Liver (tissue), 9 donors: ENCODE measurements around the gene C5orf58. TPM values are rescaled to one million over a fixed set of nuclear protein-coding genes. Genes with fewer than 3 reads are reported as not detected.

ENCODE experiments used
- DNase-seq: peaks from one replicate; pipeline ENCODE4 v3.0.0-alpha.2; 2017; ENCODE audit warnings: low spot score
- H3K27ac ChIP-seq, 2 donors: one replicate each; pipeline ENCODE4 v1.7.0; 2013; ENCODE audit warnings: inconsistent platforms in 2 of 2, low read length in 2 of 2, control low read depth in 1 of 2, low read depth in 1 of 2, mild to moderate bottlenecking in 1 of 2
- H3K27me3 ChIP-seq, 4 donors: one replicate each; pipeline versions ENCODE4 v1.6.1 to v1.7.0; 2013; ENCODE audit warnings: low read length in 3 of 4, inconsistent platforms in 1 of 4, mild to moderate bottlenecking in 1 of 4, moderate library complexity in 1 of 4; ENCODE audit not compliant: control insufficient read depth in 4 of 4, insufficient read depth in 4 of 4
- H3K36me3 ChIP-seq, 4 donors: one replicate each; pipeline versions ENCODE4 v1.6.1 to v1.7.0; 2013; ENCODE audit warnings: low read length in 3 of 4, mild to moderate bottlenecking in 3 of 4, low read depth in 1 of 4, moderate library complexity in 1 of 4; ENCODE audit not compliant: control insufficient read depth in 4 of 4, insufficient read depth in 3 of 4
- H3K4me1 ChIP-seq, 4 donors: one replicate each; pipeline versions ENCODE4 v1.6.1 to v1.7.0; 2013; ENCODE audit warnings: low read length in 3 of 4, mild to moderate bottlenecking in 3 of 4, moderate library complexity in 1 of 4; ENCODE audit not compliant: control insufficient read depth in 4 of 4, insufficient read depth in 4 of 4
- H3K4me3 ChIP-seq, 3 donors: one replicate each; pipeline versions ENCODE4 v1.6.1 to v1.7.0; 2013; ENCODE audit warnings: low read length in 3 of 3, control low read depth in 1 of 3, low read depth in 1 of 3, mild to moderate bottlenecking in 1 of 3
- H3K9ac ChIP-seq, 2 donors: one replicate each; pipeline ENCODE4 v1.7.0; 2013; ENCODE audit warnings: low read length in 2 of 2, mild to moderate bottlenecking in 2 of 2, moderate library complexity in 2 of 2, control low read depth in 1 of 2, low read depth in 1 of 2
- H3K9me3 ChIP-seq, 4 donors: one replicate each; pipeline versions ENCODE4 v1.6.1 to v1.7.0; 2013; ENCODE audit warnings: low read length in 3 of 4; ENCODE audit not compliant: control insufficient read depth in 4 of 4
- CTCF ChIP-seq: fragments of 150-350 bp; IDR thresholded peaks from 2 replicates; pipeline ENCODE4 v1.5.1; 2017; ENCODE audit warnings: improper control_type of control experiment, low read depth, low read length; ENCODE audit not compliant: missing input control
- EGR1 ChIP-seq, 2 donors: IDR thresholded peaks; 2 replicates each; pipeline ENCODE4 v1.6.1; 2016 to 2018; ENCODE audit warnings: antibody characterized with exemption in 2 of 2, low read depth in 2 of 2
- FOXA1 ChIP-seq: IDR thresholded peaks from 2 replicates; pipeline ENCODE4 v1.6.1; 2016; ENCODE audit warnings: antibody characterized with exemption
- FOXA2 ChIP-seq: IDR thresholded peaks from 2 replicates; pipeline ENCODE4 v1.6.1; 2016; ENCODE audit warnings: antibody characterized with exemption
- GABPA ChIP-seq, 2 donors: IDR thresholded peaks in 1 of 2; conservative IDR thresholded peaks in 1 of 2; 2 replicates each; pipeline ENCODE4 v1.6.1; 2016; ENCODE audit warnings: antibody characterized with exemption in 2 of 2, mild to moderate bottlenecking in 1 of 2, moderate library complexity in 1 of 2
- HNF4A ChIP-seq, 2 donors: conservative IDR thresholded peaks; 2 replicates each; pipeline ENCODE4 v1.6.1; 2016; ENCODE audit warnings: antibody characterized with exemption in 2 of 2, mild to moderate bottlenecking in 2 of 2
- HNF4G ChIP-seq: IDR thresholded peaks from 2 replicates; pipeline ENCODE4 v1.6.1; 2016; ENCODE audit warnings: antibody characterized with exemption
- JUND ChIP-seq, 2 donors: IDR thresholded peaks; 2 replicates each; pipeline ENCODE4 v1.6.1; 2016; ENCODE audit warnings: antibody characterized with exemption in 2 of 2
- MAX ChIP-seq: IDR thresholded peaks from 2 replicates; pipeline ENCODE4 v1.6.1; 2016; ENCODE audit warnings: antibody characterized with exemption
- NR2F2 ChIP-seq: IDR thresholded peaks from 2 replicates; pipeline ENCODE4 v1.6.1; 2016; ENCODE audit warnings: antibody characterized with exemption
- RAD21 ChIP-seq, 2 donors: IDR thresholded peaks; 2 replicates each; pipeline ENCODE4 v1.6.1; 2016; ENCODE audit warnings: antibody characterized with exemption in 2 of 2, mild to moderate bottlenecking in 2 of 2
- REST ChIP-seq: IDR thresholded peaks from 2 replicates; pipeline ENCODE4 v1.6.1; 2016; ENCODE audit warnings: antibody characterized with exemption, mild to moderate bottlenecking
- RXRA ChIP-seq, 2 donors: IDR thresholded peaks; 2 replicates each; pipeline ENCODE4 v1.6.1; 2017 to 2018; ENCODE audit warnings: antibody characterized with exemption in 2 of 2, mild to moderate bottlenecking in 1 of 2
- SP1 ChIP-seq: IDR thresholded peaks from 2 replicates; pipeline ENCODE4 v1.6.1; 2018; ENCODE audit warnings: antibody characterized with exemption, mild to moderate bottlenecking
- TAF1 ChIP-seq: conservative IDR thresholded peaks from 2 replicates; pipeline ENCODE4 v1.6.1; 2016; ENCODE audit warnings: antibody characterized with exemption, mild to moderate bottlenecking
- YY1 ChIP-seq: IDR thresholded peaks from 2 replicates; pipeline ENCODE4 v1.6.1; 2016; ENCODE audit warnings: antibody characterized with exemption, mild to moderate bottlenecking
- ZBTB33 ChIP-seq: IDR thresholded peaks from 2 replicates; pipeline ENCODE4 v1.6.1; 2016; ENCODE audit warnings: antibody characterized with exemption
- WGBS: extraction: QIAGEN DNeasy Blood & Tissue Kit; methylation state at CpG from one replicate; pipeline ENCODE4 v1.1.7; 2013; 5-methylcytosine and 5-hydroxymethylcytosine counted together
- polyA plus RNA-seq, 2 donors: library from polyadenylated mRNA; stranded (reverse) in 1 of 2; unstranded in 1 of 2; fragments of 200-250 nt in 1 of 2; fragments of >200 nt in 1 of 2; fragmentation: Nextera tagmentation in 1 of 2; extraction: Ambion mirVana in 1 of 2; gene quantifications; one replicate each; pipeline versions ENCODE4 v1.2.1 to v1.2.3, GENCODE V29; 2013 to 2015
- total RNA-seq, 2 donors: library from RNA; depleted of rRNA; stranded (reverse); fragments of >200 nt; gene quantifications; one replicate each; pipeline ENCODE4 v1.2.3, GENCODE V29; 2014
- TF ChIP-seq, protein P1 (sequence below): IDR thresholded peaks from 2 replicates; pipeline ENCODE4 v1.6.1; 2016; ENCODE audit warnings: antibody characterized with exemption
- donor health status: healthy.
- donor health status: healthy.
- donor health status: healthy.
- donor health status: healthy.
- donor health status: healthy.

Gene C5orf58
- total and polyA plus RNA-seq, 4 donors, result 0.64 TPM; not detected in 3

- Histone ChIP-seq H3K4me3 (no peak overlapping the region), H3K27me3 (peaks cover 0 to 6% (median 2%) of the 10 kb centered on the region in 4 donors), H3K9ac (no peak overlapping the region), H3K9me3 (peaks cover 0 to 2% (median 0%) of the 10 kb centered on the region in 4 donors), H3K27ac (no peak overlapping the region), H3K36me3 (peaks cover 2 to 14% (median 9%) of the 10 kb centered on the region in 4 donors), H3K4me1 (peaks cover 0 to 3% (median 0%) of the 10 kb centered on the region in 4 donors)
- WGBS, result 72% methylated on average over 4 of the region's 4 CpGs
- TF ChIP-seq SP1, result no peak
- TF ChIP-seq, protein P1, sequence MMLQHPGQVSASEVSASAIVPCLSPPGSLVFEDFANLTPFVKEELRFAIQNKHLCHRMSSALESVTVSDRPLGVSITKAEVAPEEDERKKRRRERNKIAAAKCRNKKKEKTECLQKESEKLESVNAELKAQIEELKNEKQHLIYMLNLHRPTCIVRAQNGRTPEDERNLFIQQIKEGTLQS, result no peak
- TF ChIP-seq RXRA (IDR thresholded peaks at IDR 0.05), result no peak
- no peak for TF ChIP-seq MAX
- no peak for TF ChIP-seq ZBTB33
- no peak for TF ChIP-seq TAF1
- no peak for TF ChIP-seq FOXA2
- TF ChIP-seq NR2F2, result no peak
- no peak for TF ChIP-seq REST
- TF ChIP-seq EGR1 (IDR thresholded peaks at IDR 0.05; ENCODE audit: low read depth in 2 of 2), result no peak
- TF ChIP-seq JUND (IDR thresholded peaks at IDR 0.05), result no peak
- TF ChIP-seq HNF4G, result no peak
- TF ChIP-seq RAD21 (IDR thresholded peaks at IDR 0.05), result no peak
- TF ChIP-seq FOXA1, result no peak
- TF ChIP-seq HNF4A (conservative IDR thresholded peaks at IDR 0.05), result no peak
- TF ChIP-seq CTCF, result no peak
- no peak for TF ChIP-seq YY1
- TF ChIP-seq GABPA (IDR thresholded peaks at IDR 0.05 in 1 of 2, conservative IDR thresholded peaks at IDR 0.05 in 1 of 2), result no peak
- DNase-seq, result no peak
Observed at GRCh38 chr5:170249355-170249754, 16.6 kb downstream of the C5orf58 start.
